ENCODE measurements around the gene SPG7.
"Not testable (repeated sequence)": the region's sequence is repeated elsewhere in the genome, so short reads cannot be mapped to it uniquely, and the experiment has no call there.

- TF ChIP-seq CTCF, POLR2A (IDR thresholded peaks at IDR 0.05): not testable (repeated sequence)
Observed at GRCh38 chr16:89587676-89588075, 79.5 kb downstream of the SPG7 start.

Data from right lobe of liver (tissue), 4 donors.